Measurements from ENCODE around the gene DMD.
"Not testable (repeated sequence)": the region's sequence is repeated elsewhere in the genome, so short reads cannot be mapped to it uniquely, and the experiment has no call there.

DMD gene

DNA sequence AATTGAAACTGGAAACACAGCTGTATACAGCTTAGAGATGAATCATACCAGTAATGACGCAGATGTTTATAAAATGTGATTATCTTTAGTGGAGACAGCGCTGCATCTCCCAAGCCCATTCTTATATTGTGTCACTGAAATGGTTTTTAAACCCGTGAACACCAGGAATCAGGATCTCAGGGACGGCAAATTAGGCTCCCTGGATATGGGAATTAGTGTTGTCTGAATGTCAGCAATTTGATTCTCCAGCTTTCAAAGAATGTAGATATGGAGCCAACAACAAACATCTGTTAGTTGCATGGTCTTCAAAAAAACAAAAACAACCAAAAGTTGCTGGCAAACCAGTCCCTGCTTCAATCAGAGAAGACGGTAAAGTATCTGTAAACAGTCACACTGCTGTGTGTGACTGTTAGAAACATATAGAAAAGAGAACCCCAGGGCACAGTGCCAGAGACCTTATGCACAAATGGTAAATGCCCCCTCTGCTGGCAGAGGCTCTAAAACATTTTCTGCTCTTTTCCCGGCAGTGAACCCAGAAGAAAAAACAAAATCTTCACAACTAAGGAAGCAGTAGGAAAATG, 1787.7 kb downstream of the DMD start:
- Mint-ChIP-seq H3K27ac (no peak overlapping the region), H3K4me3 (no peak overlapping the region), H3K4me1 (ENCODE audit: low read depth in 2 of 2) (no peaks in the 10 kb centered on the region), H3K27me3 (no peaks in the 10 kb centered on the region), H3K9me3 (peaks cover 0 to 2% of the 10 kb centered on the region in 2 donors), H3K36me3 (ENCODE audit: insufficient read depth) (no peaks in the 10 kb centered on the region)
- ATAC-seq (replicated peaks) (no peak), DNase-seq (no peak)

DNA sequence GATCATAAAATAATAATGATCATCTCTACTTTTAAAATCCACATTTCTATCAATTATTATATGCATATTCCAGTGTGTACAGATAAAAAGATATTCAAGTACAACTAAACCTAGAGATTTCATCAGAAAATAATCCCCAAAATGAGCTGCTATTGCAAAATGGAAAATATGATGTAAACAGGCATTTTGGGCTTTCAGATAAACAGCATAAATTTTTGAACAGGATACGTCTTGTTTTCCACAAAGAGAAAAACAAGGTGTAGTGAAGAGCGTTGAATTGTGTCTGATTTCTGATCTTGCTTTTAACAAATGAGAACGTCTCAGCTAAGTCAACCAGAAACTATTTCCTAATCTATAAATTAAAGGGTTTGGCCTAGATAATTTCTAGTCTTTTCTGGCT, 1789.9 kb downstream of the DMD start:
- DNase-seq (no peak), ATAC-seq (replicated peaks) (no peak)
- H3K4me3 Mint-ChIP-seq: no peak overlapping the region
- no peaks in the 10 kb centered on the region for H3K27me3 Mint-ChIP-seq
- no peaks in the 10 kb centered on the region for H3K4me1 Mint-ChIP-seq (ENCODE audit: low read depth in 2 of 2)
- H3K27ac Mint-ChIP-seq: no peak overlapping the region
- no peaks in the 10 kb centered on the region for H3K9me3 Mint-ChIP-seq
- no peaks in the 10 kb centered on the region for H3K36me3 Mint-ChIP-seq (ENCODE audit: insufficient read depth)

DNA sequence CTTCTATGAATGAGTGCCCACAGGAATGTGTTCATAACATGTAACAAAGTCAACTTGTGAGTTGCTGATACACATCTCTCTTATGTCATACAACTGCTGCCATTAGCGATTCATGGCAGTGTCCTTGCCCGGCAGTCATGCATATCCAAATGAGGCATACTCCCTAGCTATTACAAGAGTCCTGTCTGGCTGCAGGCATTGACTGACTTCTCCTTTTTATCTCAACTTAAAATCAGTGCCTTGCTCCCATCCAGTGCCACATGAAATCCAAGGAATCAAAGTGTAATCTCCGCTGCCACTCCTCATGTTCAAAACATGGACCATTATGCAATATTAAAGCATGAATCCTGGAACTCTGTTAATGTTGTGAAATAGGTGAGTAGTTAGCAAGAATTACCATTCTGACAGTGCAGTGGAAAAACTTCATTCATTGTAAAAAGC, 1790.6 kb downstream of the DMD start:
- DNase-seq: no peak
- Mint-ChIP-seq H3K27ac (no peak overlapping the region), H3K4me3 (no peak overlapping the region), H3K4me1 (ENCODE audit: low read depth in 2 of 2) (no peaks in the 10 kb centered on the region), H3K36me3 (ENCODE audit: insufficient read depth) (no peaks in the 10 kb centered on the region), H3K27me3 (no peaks in the 10 kb centered on the region), H3K9me3 (no peaks in the 10 kb centered on the region)
- ATAC-seq (replicated peaks): no peak

DNA sequence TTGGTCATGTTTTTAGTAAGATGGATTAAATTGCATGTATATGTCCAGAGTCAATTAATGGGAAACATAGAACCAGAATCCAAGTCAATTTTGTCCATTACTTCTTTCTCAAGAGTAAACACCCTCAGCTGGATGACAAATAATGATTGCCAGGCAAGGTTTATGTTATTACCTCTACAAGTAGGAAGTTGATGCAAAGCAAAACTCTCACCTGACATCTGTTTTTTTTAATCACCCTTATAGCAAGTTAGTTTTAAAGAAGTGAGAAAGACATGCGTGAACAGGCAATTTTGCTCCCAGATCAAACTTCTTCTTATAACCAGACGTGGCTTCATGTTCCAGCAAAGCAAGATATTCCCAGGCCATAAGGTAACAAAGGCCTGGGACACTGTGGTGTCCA, 1791.0 kb downstream of the DMD start:
- no peak for ATAC-seq (replicated peaks)
- H3K27ac Mint-ChIP-seq: no peak overlapping the region
- H3K36me3 Mint-ChIP-seq (ENCODE audit: insufficient read depth): no peaks in the 10 kb centered on the region
- no peaks in the 10 kb centered on the region for H3K4me1 Mint-ChIP-seq (ENCODE audit: low read depth in 2 of 2)
- DNase-seq: no peak
- no peak overlapping the region for H3K4me3 Mint-ChIP-seq
- H3K9me3 Mint-ChIP-seq: no peaks in the 10 kb centered on the region
- no peaks in the 10 kb centered on the region for H3K27me3 Mint-ChIP-seq

DNA sequence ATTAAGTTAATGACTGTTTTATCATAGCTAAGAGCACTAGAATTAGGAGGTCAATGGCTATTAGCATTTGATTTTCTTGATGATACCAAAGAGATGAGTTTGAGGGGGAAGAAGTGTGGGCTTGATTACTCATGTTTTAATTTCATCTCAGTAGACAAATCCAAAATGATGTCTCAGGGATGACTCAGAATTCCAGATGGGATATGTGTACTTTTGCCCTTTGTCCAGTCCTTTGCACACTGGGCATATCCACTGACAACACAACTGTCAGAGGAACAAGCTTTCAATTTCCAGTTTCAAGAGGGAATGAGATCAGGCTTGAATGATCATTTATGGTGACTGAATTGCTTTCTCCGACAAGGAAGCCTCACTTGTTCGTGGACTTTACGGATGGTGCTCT, 1814.2 kb downstream of the DMD start:
- no peak overlapping the region for H3K4me3 Mint-ChIP-seq

DNA sequence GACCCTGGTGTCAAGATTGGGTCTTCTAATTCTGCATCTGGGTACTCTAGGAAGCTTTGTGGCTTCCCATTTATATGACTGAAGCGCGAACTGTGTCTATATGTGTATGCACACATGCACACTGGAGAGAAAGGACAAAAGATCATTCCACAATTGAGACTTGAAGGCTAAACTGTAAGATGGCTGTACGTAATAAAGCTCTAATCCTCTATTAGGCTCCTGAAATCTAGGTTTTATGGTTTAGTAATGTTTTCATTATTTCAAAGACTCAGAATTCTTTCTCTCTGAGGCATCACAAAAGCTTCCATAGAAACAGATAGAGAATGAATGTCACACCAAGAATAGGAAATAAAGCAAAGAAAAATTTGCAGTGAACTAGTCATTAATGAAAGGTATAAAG, 1818.8 kb downstream of the DMD start:
- H3K9me3 Mint-ChIP-seq: no peaks in the 10 kb centered on the region
- no peaks in the 10 kb centered on the region for H3K4me1 Mint-ChIP-seq (ENCODE audit: low read depth in 2 of 2)
- no peaks in the 10 kb centered on the region for H3K36me3 Mint-ChIP-seq (ENCODE audit: insufficient read depth)
- DNase-seq (no peak), ATAC-seq (replicated peaks) (no peak)
- H3K27ac Mint-ChIP-seq: no peak overlapping the region
- no peak overlapping the region for H3K4me3 Mint-ChIP-seq
- no peaks in the 10 kb centered on the region for H3K27me3 Mint-ChIP-seq

More for the DNA sequence above, 1814.2 kb downstream of the DMD start:
- no peaks in the 10 kb centered on the region for H3K27me3 Mint-ChIP-seq
- no peaks in the 10 kb centered on the region for H3K4me1 Mint-ChIP-seq (ENCODE audit: low read depth in 2 of 2)
- peaks cover 0 to 1% of the 10 kb centered on the region in 2 donors for H3K9me3 Mint-ChIP-seq
- H3K27ac Mint-ChIP-seq: no peak overlapping the region
- DNase-seq (no peak), ATAC-seq (replicated peaks) (no peak)
- no peaks in the 10 kb centered on the region for H3K36me3 Mint-ChIP-seq (ENCODE audit: insufficient read depth)

DNA sequence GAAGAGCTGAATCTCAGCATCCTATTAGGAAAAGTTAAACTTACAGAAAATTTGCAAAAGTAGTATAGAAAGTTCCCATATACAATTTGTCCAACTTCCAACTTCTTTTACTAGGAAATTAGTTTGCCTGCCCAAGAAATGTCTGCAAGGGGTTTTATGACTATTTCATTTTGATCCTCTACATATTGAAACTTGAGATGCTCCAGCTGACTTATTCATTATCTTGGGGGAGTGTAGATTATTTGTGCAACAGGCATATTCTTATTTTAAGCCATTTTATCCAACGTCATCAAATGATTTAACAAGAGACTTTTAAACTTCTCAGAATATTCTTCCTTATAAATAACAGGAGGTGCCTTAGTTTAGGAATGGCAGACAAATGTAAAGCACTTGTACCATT, 1822.4 kb downstream of the DMD start:
- DNase-seq (no peak), ATAC-seq (replicated peaks) (no peak)
- Mint-ChIP-seq H3K4me1 (ENCODE audit: low read depth in 2 of 2) (no peaks in the 10 kb centered on the region), H3K27me3 (no peaks in the 10 kb centered on the region), H3K9me3 (peaks cover 0 to 1% of the 10 kb centered on the region in 2 donors), H3K27ac (no peak overlapping the region), H3K36me3 (ENCODE audit: insufficient read depth) (no peaks in the 10 kb centered on the region), H3K4me3 (no peak overlapping the region)

DNA sequence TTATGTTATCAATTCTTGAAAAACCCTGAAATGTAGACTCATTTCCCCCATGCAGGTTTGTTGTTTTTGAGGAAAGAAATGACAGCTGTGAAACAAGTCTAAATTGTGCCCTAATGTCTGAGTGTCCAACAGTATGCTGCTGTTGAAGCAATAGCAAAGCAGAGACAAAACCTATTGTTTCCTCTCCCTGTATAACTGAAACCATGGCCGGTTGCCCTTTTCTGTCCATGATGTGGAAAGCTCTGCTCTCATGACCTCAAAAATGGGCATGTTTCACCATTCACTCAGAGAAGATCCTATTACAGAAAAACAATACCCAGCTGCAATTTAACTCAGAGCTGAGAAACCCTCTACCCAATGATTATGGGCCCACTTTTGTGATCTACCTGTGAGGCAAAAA, 1826.9 kb downstream of the DMD start:
- no peak overlapping the region for H3K27ac Mint-ChIP-seq
- no peak overlapping the region for H3K4me3 Mint-ChIP-seq
- no peaks in the 10 kb centered on the region for H3K4me1 Mint-ChIP-seq (ENCODE audit: low read depth in 2 of 2)
- no peak for ATAC-seq (replicated peaks)
- no peaks in the 10 kb centered on the region for H3K27me3 Mint-ChIP-seq
- H3K9me3 Mint-ChIP-seq: peaks cover 4 to 31% of the 10 kb centered on the region in 2 donors
- no peak for DNase-seq
- H3K36me3 Mint-ChIP-seq (ENCODE audit: insufficient read depth): no peaks in the 10 kb centered on the region

DNA sequence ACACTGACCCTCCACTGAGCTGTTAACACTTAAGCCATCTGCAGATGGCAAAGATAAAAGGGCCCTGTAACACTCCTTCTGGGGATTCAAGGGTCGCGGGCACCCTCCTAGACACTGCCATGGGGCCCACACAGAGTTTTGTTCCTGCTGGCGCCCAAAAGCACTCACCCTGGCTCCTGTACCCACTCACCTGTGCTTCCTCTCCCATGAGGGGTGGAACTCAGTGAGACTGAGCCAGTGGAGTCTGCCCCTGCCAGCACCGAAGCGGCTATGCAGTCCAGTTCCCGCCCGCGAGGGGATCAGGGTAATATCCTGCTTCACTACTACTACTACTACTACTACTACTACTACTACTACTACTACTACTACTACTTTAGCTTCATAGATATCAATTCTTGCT, 1827.4 kb downstream of the DMD start:
- H3K27ac Mint-ChIP-seq: no peak overlapping the region
- no peaks in the 10 kb centered on the region for H3K4me1 Mint-ChIP-seq (ENCODE audit: low read depth in 2 of 2)
- peaks cover 4 to 31% of the 10 kb centered on the region in 2 donors for H3K9me3 Mint-ChIP-seq
- DNase-seq (no peak), ATAC-seq (replicated peaks) (no peak)
- H3K4me3 Mint-ChIP-seq: no peak overlapping the region
- no peaks in the 10 kb centered on the region for H3K36me3 Mint-ChIP-seq (ENCODE audit: insufficient read depth)
- H3K27me3 Mint-ChIP-seq: no peaks in the 10 kb centered on the region

DNA sequence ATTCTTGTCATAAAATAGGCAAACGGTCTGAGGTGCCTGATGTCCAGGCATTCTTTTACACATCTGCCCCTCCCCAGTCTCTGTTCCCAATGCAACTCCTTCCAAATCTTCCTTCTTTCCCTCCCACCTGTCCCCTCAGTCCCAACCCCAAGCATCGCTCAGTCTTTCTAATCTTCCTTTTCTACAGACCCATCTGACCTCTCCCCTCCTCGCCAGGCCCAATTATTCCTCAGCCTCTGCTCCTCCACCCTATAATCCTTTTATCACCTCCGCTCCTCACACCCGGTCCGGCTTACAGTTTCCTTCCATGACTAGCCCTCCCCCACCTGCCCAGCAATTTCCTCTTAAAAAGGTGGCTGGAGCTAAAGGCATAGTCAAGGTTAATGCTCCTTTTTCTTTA, 1832.4 kb downstream of the DMD start:
- not testable (repeated sequence) for DNase-seq; H3K4me1 Mint-ChIP-seq (ENCODE audit: low read depth in 2 of 2); H3K4me3 Mint-ChIP-seq; ATAC-seq (replicated peaks); H3K27me3 Mint-ChIP-seq; H3K27ac Mint-ChIP-seq; H3K36me3 Mint-ChIP-seq (ENCODE audit: insufficient read depth)
- peaks cover 9 to 36% of the 10 kb centered on the region in 2 donors for H3K9me3 Mint-ChIP-seq

DNA sequence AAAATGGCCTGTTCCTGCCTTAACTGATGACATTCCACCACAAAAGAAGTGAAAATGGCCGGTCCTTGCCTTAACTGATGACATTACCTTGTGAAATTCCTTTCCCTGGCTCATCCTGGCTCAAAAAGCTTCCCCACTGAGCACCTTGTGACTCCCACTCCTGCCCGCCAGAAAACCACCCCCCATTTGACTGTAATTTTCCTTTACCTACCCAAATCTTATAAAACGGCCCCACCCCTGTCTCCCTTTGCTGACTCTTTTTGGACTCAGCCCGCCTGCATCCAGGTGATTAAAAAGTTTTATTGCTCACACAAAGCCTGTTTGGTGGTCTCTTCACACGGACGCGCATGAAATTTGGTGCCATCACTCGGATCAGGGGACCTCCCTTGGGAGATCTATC, 1833.5 kb downstream of the DMD start:
- H3K4me3 Mint-ChIP-seq; H3K27me3 Mint-ChIP-seq; H3K27ac Mint-ChIP-seq; H3K4me1 Mint-ChIP-seq (ENCODE audit: low read depth in 2 of 2); H3K36me3 Mint-ChIP-seq (ENCODE audit: insufficient read depth); DNase-seq; ATAC-seq (replicated peaks): not testable (repeated sequence)
- peaks cover 9 to 31% of the 10 kb centered on the region in 2 donors for H3K9me3 Mint-ChIP-seq

DNA sequence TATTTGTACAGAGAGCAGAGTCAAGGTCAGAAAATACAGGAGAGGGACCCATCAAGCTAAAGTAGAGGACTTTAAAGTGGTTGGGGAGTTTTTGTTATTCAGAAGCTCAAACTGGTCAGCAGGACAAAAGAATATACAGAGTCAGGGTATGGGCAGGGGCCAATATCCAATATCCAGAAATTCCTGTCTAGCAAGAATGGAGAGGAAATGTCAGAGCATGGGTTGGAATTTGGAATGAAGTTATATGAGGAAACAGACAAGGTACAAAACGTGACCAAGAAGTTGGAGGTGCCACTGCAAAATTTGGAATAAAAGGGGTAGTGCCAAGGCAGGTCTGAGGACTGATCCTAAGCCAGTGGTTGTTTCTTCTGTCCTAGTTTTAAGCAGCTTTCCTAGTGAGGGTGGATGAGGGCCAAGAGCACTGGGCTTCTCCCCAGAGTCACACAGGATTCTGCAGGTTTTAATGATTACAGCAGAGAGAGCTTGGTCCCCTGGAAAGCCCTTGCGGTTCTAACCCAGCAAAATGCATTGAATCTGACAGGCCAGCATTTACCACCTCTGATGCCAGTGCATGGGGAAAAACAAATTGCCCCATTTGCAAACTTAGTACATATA, 1834.8 kb downstream of the DMD start:
- ATAC-seq (replicated peaks): no peak
- DNase-seq: no peak
- Mint-ChIP-seq H3K9me3 (peaks cover 9 to 17% of the 10 kb centered on the region in 2 donors), H3K27me3 (no peaks in the 10 kb centered on the region), H3K27ac (no peak overlapping the region), H3K4me3 (no peak overlapping the region), H3K4me1 (ENCODE audit: low read depth in 2 of 2) (no peaks in the 10 kb centered on the region), H3K36me3 (ENCODE audit: insufficient read depth) (peaks cover 4% of the 10 kb centered on the region)

DNA sequence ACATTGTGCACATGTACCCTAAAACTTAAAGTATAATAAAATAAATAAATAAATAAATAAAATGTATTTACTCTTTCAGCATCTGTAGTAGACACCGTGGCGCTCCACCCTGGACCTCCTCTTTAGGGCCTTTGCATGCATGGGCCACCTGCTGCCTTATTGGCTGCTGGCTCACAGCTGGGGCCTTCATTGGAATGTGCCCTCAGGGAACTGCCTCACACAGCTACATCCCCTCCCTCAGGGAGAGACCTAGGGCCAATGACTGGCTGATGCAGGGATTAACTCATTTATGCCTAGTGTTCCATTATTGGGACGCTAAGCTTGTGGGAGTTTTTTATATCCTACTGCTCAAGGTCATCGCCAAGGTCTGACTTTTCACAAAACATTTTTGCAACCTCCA, 1836.6 kb downstream of the DMD start:
- peaks cover 5 to 6% of the 10 kb centered on the region in 2 donors for H3K9me3 Mint-ChIP-seq
- DNase-seq: no peak
- no peak overlapping the region for H3K27ac Mint-ChIP-seq
- H3K27me3 Mint-ChIP-seq: no peaks in the 10 kb centered on the region
- ATAC-seq (replicated peaks): no peak
- peaks cover 4% of the 10 kb centered on the region for H3K36me3 Mint-ChIP-seq (ENCODE audit: insufficient read depth)
- no peak overlapping the region for H3K4me3 Mint-ChIP-seq
- H3K4me1 Mint-ChIP-seq (ENCODE audit: low read depth in 2 of 2): no peaks in the 10 kb centered on the region

DNA sequence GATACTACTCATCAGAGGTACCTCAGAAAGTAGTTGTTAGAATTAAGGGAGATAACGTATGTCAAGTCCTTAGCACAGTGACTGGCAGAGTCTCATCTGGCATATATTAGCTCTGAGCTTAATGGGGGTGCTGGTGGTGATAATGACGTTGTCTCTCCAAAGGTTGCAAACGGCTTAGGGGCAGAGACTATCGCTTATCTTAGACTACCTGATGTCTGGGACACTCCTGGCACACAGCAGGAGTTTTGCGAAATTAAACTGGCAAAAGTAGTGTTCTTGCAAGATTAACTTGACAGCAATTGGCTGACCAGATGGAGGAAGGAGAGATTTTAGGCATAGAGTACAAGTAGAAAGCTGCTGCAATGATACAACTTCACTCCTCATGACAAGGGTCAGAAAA, 1839.4 kb downstream of the DMD start:
- no peaks in the 10 kb centered on the region for H3K27me3 Mint-ChIP-seq
- DNase-seq (no peak), ATAC-seq (replicated peaks) (no peak)
- H3K4me1 Mint-ChIP-seq (ENCODE audit: low read depth in 2 of 2): no peaks in the 10 kb centered on the region
- H3K36me3 Mint-ChIP-seq (ENCODE audit: insufficient read depth): no peaks in the 10 kb centered on the region
- H3K27ac Mint-ChIP-seq: no peak overlapping the region
- no peak overlapping the region for H3K4me3 Mint-ChIP-seq
- peaks cover under 1 to 5% of the 10 kb centered on the region in 2 donors for H3K9me3 Mint-ChIP-seq
